GM15510 (cell line): ENCODE data around the gene CHCHD1.

Experiments used
- POLR2A ChIP-seq: IDR thresholded peaks from 3 replicates; pipeline ENCODE4 v1.6.1; 2011; ENCODE audit warnings: borderline replicate concordance; ENCODE audit not compliant: insufficient read length; ENCODE audit errors: extremely low read depth

The CHCHD1 gene

DNA sequence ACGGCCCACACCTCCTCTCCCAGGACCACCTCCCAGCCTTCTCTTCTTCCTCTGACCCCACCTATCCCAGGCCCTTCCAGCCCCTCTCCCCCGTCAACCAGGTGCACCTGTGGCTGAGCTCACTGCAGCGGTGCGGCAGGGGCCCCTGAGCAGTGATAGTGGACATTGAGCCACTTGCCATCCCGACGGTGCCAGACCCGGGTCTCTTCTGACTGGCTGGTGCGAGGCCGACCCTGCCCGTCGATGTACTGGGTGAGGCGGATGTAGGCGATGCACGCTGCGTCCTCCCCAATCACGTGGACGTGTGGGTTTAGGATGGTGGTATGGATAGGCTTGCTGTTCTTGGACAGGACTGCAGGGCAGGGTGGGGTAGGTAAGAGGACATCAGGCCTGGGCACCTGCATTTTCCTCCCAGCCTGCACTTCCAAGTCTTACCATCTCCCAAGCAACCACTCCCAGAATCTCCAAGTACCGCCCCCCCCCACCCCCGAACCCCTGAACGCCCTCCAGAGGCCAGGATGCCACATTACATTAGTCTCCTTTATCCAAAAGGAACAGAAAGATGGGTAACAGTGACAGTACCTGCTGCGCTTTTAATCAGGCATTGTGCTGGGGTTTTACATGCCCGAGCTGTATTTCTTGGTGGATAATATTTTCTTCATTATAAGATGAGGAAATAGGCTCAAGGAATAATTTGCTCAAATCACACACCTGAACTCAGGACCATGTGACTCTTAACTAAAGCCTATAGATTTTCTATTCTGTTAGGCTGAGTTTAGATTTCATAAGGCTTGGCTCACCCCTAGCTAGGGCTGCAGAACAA lies 33.3 kb downstream of the CHCHD1 start:
- no peak for TF ChIP-seq POLR2A

DNA sequence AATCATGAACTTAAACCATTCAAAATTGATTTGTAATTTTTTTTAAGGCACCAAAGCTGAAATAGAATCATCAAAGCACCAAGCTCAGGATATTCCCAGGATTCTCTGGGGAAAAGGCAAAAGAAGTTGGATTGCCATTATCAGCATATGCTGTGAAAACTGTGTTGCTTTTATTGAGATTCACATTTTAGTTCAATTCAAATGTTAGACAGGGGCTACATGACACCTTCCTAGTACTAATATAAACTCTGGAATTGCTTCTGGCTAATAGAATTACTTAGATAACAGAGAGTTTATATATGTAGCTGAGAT lies 33.8 kb downstream of the CHCHD1 start:
- no peak for TF ChIP-seq POLR2A

GRCh38 chr10:73816917-73817729 lies 35.3 kb downstream of the CHCHD1 start:
- no peak for TF ChIP-seq POLR2A

DNA sequence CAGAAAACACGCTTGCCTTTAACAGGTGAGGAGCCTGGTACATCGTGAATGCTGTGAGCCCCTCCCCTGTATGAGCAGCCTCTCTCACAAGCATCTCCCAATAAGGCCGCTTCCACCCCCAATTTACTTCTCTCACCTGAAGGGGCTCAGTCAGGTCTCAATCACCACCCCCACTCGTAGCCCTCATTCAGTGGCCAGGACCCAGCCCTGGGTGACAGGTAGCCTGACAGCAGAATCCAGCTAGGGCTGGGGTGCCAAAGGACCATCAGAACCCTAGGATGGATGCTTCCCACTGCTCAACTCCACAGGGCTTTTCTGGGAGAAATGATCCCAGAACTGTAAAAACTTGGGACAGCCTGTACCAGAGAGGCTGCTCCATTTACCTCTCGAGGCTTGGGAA lies 36.0 kb downstream of the CHCHD1 start:
- no peak for TF ChIP-seq POLR2A

- TF ChIP-seq POLR2A, result no peak
Measured at GRCh38 chr10:73818402-73818801, 36.6 kb downstream of the CHCHD1 start.

DNA sequence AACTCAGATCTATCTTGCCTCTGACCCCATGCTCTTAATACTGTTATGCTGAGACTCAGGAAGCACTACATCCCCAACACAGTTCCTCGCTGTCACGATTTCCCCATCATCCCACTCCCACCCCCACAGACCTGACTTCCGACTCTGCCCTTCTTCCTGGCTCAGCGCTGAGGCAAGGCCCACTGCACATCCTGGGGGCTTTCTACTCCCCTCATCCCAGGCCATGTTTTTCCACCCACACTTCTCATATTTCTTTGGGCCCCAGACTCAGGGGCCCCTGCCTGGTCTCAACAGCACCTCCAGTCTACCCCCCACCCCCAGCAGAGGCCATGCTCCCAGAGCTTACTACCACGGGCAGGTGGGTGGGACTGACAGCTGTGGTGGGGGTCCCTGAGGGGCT lies 37.2 kb downstream of the CHCHD1 start:
- TF ChIP-seq POLR2A, result no peak

DNA sequence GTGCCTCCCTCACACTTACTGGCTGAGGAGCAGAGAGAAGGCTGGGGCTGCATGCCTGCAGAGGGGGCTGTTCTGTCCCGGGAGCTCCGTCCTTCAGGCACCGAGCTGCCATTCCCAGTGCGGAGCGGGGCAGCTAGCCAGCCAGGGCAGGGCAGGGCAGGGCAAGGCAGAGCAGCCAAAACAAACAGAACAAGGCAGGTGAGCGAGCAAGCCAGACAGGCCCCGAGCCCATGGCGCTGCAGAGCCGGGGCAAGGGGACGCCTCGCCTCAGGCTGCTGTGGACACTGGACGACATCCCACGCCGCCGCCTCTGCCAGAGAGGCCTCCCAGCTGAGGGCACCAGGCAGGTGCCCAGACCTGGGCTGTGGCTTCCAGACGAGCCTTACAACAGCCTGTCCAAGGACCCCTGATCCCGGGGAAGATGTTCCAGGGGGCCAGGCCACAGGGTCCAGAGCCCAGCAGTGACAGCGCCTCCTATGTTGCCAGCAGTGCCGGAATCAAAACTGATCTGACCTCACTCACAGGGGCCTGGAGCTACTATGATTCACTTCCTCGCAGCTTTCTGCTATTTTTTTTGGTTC lies 37.8 kb downstream of the CHCHD1 start:
- TF ChIP-seq POLR2A, result no peak

- no peak for TF ChIP-seq POLR2A
Measured at GRCh38 chr10:73823391-73823790, 41.5 kb downstream of the CHCHD1 start.

- TF ChIP-seq POLR2A, result no peak
Measured at GRCh38 chr10:73824146-73824725, 42.4 kb downstream of the CHCHD1 start.

- TF ChIP-seq POLR2A, result no peak
Measured at GRCh38 chr10:73827346-73828089, 45.7 kb downstream of the CHCHD1 start.

DNA sequence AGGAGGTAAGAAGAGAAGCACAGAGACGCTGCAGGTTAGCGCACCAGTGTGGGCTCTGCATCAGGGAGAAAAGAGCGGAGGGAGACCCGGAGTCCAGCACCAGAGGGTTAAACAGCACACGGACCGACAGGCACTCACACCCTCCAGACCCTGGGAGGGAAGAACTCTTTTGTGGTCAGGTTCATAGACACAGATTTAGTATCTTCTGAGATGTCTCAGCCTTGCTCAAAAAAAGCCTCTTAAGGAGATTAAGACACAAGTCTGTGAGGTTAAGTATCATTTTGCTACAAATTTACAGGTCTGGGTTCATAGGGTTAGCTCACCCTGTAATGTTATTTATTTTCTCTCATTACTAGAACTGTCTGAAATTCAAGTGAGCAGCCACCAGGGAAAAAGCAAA lies 46.3 kb downstream of the CHCHD1 start:
- TF ChIP-seq POLR2A, result no peak
